AG09309 (cell line): Measurements from ENCODE around the gene MCU.
"Not testable (repeated sequence)": the region's sequence is repeated elsewhere in the genome, so short reads cannot be mapped to it uniquely, and the experiment has no call there.

Source experiments
- DNase-seq: peaks from one replicate; pipeline ENCODE4 v3.0.0-alpha.2; 2010; ENCODE audit warnings: low read depth
- H3K4me3 ChIP-seq: 2 replicates; pipeline ENCODE4 v1.5.1; 2011; ENCODE audit warnings: mild to moderate bottlenecking, low read depth, low read length, moderate library complexity; ENCODE audit not compliant: control insufficient read depth
- TF ChIP-seq, protein P1 (sequence below): IDR thresholded peaks from 2 replicates; pipeline ENCODE4 v1.5.1; 2011; ENCODE audit warnings: mild to moderate bottlenecking, low read depth, low read length, inconsistent platforms; ENCODE audit not compliant: insufficient read depth, control insufficient read depth; ENCODE audit errors: missing control alignments

Gene MCU

GRCh38 chr10:72736176-72736827, 44.4 kb downstream of the MCU start:
- no peak overlapping the region for H3K4me3 ChIP-seq
- DNase-seq: no peak
- TF ChIP-seq, protein P1, sequence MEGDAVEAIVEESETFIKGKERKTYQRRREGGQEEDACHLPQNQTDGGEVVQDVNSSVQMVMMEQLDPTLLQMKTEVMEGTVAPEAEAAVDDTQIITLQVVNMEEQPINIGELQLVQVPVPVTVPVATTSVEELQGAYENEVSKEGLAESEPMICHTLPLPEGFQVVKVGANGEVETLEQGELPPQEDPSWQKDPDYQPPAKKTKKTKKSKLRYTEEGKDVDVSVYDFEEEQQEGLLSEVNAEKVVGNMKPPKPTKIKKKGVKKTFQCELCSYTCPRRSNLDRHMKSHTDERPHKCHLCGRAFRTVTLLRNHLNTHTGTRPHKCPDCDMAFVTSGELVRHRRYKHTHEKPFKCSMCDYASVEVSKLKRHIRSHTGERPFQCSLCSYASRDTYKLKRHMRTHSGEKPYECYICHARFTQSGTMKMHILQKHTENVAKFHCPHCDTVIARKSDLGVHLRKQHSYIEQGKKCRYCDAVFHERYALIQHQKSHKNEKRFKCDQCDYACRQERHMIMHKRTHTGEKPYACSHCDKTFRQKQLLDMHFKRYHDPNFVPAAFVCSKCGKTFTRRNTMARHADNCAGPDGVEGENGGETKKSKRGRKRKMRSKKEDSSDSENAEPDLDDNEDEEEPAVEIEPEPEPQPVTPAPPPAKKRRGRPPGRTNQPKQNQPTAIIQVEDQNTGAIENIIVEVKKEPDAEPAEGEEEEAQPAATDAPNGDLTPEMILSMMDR: no peak

GRCh38 chr10:72736828-72737220, 44.9 kb downstream of the MCU start:
- DNase-seq: no peak
- TF ChIP-seq, protein P1: no peak
- no peak overlapping the region for H3K4me3 ChIP-seq

- not testable (repeated sequence) for DNase-seq, H3K4me3 ChIP-seq
These were observed 45.4 kb downstream of the MCU start for GRCh38 chr10:72737357-72737756.

DNA sequence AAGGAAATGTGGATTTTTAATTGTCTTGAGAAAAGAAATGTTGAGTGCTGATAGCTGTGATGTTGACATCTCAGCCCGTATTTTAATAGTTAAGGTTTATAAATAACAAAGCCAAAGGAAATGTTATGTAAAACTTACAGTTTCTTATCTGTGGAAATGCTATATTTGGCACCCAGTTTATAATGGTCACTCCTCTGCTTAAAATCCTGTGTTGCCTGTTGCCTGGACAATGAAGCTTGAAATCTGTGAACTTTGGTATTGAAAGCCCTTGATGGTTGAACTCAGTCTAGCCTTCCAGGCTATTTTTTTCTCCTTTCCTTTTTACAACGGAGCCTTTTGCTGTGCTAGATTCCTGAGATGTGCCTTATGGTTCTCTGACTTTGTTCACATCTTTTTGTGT, 46.5 kb downstream of the MCU start:
- no peak for DNase-seq
- no peak overlapping the region for H3K4me3 ChIP-seq
- TF ChIP-seq, protein P1: no peak

DNA sequence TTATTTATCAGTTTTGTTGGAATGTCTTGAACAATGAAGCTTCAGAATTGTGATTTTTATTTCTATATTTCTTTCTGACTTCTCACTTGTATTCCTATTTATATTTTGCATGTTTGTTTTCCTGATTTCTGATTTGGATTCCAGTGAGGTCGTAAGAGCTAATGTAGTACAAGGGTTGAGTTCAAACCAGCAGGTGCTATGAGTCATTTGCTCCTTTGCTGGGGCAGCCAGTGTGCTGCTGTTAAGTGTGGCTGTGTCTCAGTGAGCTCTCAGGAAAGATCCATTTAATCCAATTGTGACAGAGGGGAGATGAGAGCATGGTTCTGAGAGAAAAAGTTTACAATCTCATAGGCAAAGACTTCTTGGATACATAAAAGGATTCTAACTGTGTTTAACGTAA, 48.6 kb downstream of the MCU start:
- H3K4me3 ChIP-seq: no peak overlapping the region
- TF ChIP-seq, protein P1: no peak
- no peak for DNase-seq

DNA sequence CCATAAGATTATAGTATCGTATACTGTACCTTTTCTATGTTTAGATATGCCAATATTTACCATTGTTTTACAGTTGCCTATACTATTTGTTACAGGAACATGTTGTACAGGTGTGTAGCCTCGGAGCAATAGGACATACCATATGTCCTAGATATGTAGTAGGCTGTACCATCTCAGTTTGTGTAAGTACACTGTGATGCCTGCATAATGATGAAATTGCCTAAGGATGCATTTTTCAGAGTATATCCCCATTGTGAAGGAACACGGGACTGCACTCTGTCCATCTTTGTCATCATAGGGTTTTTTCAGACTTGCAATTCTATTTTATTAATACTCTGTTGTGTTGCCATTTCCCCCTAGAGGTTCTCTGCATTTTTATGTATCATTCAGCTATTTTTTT, 50.1 kb downstream of the MCU start:
- TF ChIP-seq, protein P1: no peak
- DNase-seq: no peak

GRCh38 chr10:72742797-72743196, 50.9 kb downstream of the MCU start:
- no peak overlapping the region for H3K4me3 ChIP-seq
- no peak for DNase-seq
- TF ChIP-seq, protein P1: no peak

More for the DNA sequence above, 50.1 kb downstream of the MCU start:
- H3K4me3 ChIP-seq: no peak overlapping the region
